Islet precursor cell (in vitro differentiated cells): Measurements from ENCODE around the gene RBM17.
A peak's percentile ranks its signal among the peaks of the same experiment; 100 is the strongest.
"Not testable (repeated sequence)": the region's sequence is repeated elsewhere in the genome, so short reads cannot be mapped to it uniquely, and the experiment has no call there.

Experiments used
- DNase-seq: peaks from one replicate; pipeline ENCODE4 v3.0.0-alpha.2; 2018

Gene RBM17

DNA sequence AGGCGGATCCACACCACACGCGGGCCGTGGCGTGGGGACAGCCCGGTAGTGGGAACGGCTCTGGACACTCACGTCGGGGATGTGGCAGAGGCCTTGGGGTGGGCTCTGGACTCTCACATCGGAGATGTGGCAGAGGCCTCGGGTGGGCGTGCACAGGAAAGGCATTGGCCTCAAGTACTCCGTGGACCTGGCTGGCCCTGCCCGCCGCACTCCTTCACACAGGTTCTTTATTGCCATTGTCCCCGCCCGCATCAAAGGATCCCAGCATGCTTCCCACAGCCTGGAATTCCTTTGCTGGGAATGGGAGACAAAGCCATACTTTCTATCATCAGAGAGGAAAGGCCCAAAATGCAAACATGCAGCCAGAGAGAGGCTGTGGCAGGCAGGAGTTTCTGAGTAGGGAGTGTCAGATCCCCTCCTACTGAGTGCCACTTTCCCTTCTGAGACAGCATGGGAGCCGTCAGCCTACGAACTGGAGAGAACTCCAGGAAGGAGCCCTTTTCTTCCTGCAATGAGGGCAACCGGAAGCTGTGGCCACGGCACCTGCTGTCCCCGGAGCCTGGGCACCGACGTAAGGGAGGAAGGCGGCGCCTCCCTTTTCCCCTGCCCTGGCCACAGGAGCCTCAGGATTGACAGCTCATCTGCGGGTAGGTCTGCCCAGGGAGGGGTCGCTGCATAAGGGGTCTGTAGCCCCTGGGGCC, 51.5 kb downstream of the RBM17 start:
- peak; percentile 75 for DNase-seq

DNA sequence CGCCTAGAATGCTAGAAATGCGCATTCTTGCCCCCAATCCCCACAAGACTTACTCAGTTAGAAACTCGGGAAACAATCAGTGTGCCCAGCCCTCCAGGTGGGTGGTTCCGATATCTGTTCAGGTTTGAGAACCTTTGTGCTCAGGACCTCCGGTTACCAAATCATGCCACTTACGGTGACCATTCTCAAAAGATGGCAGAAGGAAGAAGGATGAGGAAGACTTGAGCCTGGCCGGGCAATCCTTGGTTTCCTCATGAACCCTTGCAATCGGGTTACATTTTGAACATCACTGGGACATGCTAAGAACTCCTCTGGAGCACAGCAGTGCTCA, 52.1 kb downstream of the RBM17 start:
- DNase-seq = no peak

DNA sequence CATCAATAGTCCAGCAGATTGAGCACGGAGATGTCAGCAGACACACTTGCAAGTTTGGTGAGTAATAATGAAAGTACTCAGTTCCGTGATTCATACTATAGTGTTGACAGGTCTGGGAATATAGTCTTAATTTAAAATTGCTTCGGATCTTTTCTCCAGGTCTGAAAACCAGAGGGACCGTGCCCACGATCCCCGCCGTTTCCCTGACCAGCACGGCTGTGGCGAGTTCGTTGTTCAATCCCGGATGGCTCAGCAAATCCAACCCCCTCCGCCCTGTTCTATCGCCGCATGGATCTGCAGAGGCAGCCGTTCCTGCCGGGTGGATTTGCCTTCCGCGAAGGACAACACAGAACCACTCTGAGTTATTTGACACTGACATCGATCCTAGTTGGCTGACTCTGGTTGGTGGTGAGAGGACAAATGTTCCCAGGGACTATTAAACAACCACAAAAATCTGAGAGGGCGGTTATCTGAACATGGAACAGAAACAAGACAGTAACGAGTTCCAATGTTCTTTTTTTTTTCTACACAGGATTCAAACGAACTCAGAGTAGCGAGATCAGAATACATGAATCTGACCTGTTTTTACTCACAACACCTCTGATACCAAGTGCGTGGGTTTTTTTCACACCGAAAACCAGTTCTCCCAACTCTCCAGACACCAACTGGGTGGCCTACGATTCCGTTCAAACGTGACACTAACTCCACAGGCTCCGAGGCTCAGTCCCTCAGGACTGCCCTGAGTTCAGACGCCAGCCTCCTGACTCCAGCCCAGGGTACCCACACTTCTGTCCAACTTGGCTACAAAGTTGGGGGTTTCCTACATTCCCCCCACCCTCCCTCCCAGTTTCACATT, 52.7 kb downstream of the RBM17 start:
- no peak for DNase-seq

DNA sequence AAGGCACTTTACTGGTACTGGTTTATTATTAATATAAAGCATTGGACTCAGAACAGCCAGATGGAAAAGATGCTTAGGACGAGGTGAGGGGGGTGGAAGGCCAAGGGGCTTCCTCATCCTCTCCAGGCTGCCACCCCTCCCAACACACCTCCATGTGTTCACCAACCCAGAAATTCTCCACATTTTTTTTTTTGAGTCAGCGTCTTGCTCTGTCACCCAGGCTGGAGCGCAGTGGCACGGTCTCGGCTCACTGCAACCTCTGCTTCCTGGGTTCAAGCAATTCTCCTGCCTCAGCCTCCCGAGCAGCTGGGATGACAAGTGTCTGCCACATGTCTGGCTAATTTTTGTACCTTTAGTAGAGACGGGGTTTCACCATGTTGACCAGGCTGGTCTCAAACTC, 53.4 kb downstream of the RBM17 start:
- not testable (repeated sequence) for DNase-seq

DNA sequence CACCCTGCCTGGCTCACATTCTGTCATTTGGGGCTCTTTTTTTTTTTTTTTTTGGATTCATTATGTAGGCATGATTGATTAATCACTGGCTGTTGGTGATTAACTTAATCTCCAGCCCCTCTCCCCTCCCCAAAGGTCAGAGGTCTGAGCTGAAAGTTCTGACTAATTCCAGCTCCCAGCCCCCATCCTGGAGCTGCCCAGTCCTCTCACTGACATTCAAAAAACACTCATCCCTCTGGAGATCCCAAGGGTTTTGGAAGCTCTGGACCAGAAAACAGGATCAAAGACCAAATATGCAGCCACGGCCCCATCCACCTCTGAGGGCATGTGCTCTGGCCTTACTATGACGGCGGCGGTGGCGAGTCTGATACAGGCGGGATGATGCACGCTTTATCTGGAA, 53.8 kb downstream of the RBM17 start:
- no peak for DNase-seq

DNA sequence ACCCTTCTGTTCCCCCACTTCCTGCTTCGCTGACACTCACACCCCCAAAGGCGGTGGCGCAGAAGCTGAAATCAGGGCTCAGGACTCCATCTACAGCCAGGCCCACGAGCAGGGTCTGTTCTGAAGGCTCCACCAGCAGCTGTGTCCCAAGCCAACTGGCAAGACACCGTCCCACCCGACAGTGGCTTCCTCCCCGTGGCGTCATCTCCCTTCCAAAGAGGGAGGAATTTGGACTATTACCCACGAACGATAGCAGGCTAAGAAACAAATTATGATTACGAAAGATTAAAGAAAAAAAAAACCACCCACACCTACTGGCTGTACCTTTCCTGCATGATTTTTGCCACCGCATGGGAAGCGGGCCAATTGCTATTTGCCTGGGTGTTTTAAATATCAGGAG, 54.3 kb downstream of the RBM17 start:
- DNase-seq = no peak

DNA sequence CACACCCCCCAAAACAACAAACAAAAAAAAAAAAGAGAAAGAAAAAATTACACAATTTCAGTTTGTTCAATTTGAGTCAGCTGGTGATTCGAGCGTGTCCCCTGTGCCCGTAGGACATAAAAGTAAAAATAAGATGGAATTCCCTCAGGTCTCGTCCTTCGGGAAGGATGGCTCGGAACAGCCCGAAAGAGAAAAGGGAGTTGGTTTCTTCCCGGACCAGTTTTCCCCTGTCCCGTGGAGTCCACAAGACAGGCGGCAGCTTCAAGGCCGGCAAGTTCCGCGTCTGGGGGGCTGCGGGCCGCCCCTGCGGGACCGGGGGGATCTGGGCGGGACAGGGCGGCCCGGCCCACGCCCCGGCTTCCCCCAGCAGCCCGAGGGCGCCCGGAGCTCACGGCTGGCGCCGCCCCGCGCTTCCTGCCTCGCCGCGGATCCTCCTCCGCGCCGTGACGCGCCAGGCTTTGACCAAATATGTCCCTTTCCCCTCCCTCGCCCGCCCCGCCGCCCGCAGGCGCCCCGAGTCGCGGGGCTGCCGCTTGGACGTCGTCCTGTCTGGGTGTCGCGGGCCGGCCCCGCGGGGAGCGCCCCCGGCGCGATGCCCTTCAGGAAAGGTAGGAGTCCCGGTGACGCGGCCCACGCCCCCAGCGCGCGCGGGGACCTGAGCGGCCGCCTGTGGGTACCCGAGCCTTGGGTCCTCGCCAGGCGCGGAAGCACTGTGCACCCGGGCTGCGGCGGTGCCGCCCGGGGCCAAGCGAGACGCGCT, 55.8 kb downstream of the RBM17 start:
- DNase-seq = peak; percentile 90

DNA sequence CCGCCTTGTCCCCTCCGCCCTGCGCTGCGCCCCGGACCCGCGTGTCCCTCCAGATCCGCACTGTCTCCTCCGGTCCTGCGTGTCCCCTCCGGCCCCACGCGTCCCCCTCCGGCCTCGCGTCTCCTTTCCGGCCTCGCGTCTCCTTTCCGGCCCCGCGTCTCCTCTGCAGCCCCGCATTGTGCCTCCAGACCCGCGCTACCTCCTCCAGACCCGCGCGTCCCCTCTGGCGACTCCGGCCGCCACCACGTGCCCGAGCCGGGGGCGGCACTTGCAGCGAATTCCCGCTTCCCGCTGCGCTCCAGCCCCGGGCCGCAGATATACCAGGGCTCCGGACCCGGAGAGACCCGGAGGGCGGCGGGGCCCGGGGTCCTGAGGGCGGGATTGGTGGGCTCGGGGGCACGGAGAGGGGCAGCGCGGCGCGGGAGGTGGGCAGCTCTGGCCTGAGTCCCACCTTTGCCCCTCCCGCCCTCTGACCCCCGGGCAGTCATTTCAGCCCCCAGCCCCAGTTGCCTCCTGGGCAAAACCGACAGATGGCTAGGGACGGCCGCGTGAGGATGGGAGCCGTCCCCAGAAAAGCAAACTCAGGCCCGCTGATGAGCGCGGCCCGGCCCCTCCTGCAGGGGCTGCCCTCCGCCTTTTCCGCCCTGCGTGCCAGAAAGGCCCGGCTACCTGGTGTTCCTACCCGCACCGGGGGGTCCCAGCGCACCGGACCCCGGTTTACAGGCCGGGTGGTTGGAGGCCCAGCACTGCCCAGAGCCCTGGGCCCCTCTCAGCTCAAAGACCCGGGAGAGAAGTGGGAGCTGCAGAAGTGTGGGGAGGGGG, 56.5 kb downstream of the RBM17 start:
- DNase-seq = no peak

DNA sequence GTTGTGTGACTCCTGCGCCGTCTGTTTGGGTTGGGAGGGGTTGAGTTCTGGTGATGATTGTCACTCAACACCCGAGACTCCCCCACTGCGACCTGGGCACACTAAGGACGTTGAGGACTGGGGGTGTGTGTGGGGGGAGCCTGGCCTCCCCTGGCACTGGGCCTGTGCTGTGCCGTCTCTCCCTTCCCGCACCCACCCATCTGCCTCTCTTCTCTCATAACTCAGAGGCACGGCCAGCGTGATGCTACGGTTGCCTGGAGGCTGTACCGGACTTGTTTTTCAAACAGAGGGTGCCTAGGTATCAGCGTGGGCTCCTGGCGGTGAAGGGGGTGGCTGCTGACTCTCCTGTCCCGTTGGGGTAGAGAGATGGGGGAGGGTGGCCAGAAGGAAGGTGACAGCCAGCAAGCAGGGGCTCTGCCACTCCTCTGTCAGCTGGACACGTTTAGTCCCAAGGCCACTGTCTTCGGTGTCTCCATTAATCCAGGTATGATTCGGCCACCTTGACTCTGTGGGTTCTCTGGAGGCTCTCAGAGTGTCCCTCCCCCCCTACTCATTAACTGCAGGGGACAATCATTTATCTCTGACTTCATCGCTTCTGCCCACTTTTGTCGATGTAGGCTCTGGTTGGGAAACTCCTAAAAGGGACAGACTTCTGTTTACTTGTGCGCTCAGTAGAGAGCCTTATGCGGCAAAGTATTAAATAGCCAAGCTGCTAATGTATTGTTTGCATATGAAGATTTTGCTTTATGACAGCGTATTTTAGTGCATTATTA, 57.4 kb downstream of the RBM17 start:
- no peak for DNase-seq

DNA sequence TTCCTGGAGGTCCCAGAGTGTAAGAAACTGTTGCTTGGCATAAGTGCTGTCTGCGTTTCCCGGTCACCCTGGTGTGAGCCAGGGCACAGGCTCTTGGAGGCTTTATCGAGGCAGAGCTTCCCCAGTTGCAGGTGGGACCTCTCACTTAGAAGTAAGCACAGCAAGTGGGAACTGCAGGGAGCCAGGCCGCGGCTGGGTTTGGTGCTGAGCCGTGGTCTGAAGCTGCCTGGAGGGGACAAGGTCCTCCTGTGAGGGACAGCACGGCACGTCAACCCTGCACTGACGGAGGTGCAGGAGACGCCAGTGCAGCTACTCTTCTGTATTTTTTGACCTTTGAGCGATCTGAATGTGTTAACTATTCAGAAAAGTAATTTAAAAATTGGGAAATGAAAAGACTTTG, 58.1 kb downstream of the RBM17 start:
- DNase-seq = no peak

DNA sequence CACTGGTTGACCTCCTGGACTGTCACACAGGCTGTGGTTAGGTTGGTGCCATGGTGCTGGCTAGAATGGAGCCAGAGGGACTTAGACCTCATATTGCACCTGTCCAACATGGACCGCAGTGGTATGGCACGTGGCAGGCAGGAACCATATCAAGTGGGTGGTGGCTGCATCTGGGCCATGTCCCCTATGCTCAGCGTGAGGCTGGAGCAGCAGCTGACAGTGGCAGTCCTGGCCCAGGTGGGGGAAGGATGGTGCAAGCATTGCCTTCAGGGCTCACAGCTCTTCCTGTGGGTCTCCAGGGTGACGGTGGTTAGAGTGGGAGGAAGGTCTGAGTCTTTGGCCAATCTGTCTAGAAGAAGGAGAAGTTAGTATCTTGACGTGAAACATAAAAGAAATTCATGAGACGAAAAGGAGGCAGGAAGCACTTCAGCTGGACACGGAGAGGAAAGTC, 59.4 kb downstream of the RBM17 start:
- DNase-seq = no peak

DNA sequence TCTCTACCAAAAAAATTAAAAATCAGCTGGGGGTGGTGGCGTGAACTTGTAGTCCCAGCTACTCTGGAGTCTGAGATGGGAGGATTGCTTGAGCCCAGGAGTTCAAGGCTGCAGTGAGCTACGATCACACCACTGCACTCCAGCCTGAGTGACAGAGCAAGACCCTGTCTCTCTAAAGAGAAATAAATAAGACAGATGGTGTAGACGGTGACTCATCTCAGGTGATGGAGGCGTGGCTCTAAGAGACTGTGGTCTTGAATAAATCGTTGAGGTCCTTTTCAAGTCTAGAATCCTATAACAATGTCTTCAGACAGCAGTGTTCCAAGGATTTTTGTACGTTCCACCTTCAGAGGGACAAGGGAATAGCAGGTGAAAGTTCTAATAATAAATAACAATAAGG, 60.1 kb downstream of the RBM17 start:
- no peak for DNase-seq

DNA sequence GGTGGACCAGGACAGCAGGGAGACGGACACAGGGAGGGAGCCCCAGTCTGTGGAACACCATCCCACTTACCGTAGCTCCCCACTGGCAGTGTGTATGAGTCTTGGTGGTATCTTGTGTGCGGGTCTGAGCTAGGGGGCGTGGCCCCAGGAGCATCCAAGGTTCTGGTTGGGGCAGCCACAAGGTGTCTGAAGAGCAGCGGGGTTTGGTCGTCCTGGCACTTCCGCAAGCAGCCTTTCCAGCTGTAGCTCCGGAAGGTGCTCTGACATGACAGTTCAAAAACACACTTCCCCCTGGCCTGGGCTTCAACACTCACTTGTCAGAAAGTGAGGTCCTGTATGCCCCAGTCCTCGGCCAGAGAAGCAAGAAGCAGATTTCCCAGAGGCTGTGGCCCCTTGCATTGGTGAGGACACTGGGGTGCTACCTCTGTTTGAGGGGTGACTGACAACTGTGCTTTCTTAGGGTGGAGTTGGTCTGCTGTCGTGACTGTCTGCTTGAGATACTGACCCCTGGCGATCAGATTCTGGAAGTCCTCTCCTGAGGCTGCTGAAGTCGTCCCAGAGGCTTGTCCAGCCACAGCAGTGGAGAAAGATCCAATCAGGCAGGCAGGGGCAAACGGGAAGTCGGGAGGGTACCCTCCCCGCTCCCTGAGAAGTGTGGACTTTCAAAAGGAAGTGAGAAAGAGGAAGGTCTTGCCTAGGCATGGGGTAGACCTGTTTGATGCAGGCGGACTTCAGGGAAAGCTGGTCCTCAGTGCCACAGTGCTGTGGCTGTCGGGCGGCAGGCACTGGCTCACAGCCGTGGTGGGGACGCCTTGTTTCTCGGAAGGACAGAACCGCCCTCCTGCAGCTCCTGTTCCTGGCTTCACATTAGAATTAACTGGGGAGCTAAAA, 62.5 kb downstream of the RBM17 start:
- peak; percentile 89 for DNase-seq

DNA sequence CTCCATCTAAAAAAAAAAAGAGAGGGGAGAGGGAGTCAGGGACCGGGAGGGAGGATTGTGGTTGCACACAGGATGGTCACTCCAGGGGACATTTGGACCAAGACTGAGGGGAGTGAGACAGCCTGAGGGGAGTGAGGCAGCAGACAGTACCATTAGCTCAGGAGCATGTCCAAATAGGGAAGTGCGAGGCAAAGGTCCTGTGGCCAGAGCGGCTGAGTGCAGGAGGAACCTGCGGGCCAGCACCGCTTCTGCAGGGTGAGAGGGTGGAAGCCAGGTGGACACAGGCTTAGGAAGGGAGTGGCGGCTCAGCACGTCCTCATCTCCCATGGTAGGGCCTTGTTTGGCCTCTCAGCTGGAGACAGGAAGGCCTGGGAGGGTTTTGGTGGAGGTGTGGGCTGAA, 65.0 kb downstream of the RBM17 start:
- DNase-seq = no peak

DNA sequence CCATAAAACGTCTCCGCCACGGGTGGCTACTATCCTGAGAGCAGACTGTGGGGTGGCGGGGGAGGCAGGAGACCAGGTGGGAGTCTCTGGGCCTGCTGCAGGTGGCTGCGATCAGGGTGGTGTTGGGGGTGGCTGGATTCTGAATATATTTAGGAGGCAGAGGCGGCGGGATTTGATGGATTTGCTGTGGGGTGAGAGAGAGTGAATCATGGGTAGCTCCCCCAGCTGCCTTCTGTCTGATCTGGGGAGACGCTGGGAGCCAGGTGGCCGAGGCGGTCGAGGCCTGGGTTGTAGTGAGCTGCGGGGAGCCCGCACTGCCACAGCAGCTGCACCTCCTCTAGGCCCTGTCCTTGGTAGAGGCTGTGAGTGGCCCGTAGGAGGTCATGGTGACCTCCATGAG, 65.7 kb downstream of the RBM17 start:
- DNase-seq = no peak

DNA sequence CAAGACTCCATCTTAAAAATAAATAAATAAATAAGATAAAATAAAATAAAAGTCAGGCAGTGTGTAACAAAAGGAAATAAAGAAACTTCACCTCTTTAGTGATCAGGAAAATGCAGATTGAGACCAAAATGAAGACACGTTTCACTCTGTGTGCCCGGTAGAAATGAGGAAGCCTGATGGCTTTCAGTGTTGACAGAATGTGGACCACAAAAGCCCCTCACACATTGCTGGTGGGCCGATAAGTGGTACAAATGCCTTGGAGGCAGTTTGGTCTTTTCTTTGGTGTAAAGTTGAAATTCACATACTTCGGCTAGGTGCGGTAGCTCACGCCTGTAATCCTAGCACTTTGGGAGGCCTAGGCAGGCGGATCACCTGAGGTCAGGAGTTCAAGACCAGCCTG, 69.4 kb downstream of the RBM17 start:
- DNase-seq = no peak

DNA sequence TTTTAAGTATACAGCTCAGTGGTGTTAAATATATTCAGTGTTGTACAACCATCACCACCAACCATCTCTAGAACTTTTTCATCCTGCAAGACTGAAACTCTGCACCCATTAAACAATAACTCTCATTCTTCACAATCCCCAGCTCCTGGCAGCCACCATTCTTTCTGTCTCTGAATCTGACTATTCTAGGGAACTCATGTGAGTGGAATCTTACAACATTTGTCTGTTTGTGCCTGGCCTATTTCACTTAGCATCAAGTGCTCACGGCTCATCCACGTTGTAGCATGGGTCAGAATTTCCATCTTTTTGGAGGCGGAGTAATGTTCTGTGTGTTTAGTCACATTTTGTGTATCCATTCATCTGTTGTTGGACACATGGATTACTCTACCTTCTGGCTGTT, 73.1 kb downstream of the RBM17 start:
- DNase-seq = no peak

DNA sequence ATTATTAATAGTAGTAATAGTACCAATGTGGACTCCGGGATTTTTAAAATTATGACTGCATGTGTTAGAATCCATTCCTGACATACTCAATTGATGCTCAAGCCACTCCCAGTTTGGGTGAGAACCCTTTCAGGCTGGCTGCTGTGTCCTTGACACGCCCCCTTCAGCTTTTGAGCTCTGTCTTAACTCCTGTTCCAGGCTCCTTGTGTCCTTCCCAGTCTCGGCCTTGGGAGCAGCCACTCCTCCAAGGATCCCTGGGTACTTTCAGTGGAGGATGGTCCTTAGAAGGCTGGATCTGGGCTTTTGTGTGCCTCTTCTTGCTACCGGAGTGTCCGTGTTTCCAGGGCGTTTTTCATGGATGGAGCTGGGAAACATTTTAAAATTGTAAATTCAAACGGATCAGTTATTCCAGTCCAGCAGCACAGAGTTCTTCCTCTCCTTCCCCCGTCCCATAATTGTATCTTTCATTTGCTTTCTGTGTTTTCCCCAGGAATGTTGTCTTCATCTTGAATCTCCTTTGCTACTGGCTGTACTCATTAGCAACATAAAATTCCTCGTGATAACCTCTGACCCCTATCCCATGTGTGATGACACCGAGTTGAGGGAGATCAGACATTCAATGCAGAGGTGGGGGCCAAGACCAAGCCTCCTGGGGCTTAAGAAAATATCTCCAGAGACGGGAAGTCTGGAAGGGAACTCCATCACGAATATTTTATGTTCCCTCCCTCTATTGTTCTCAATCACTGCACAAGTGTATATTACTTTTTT, 73.9 kb downstream of the RBM17 start:
- DNase-seq = peak; percentile 77

DNA sequence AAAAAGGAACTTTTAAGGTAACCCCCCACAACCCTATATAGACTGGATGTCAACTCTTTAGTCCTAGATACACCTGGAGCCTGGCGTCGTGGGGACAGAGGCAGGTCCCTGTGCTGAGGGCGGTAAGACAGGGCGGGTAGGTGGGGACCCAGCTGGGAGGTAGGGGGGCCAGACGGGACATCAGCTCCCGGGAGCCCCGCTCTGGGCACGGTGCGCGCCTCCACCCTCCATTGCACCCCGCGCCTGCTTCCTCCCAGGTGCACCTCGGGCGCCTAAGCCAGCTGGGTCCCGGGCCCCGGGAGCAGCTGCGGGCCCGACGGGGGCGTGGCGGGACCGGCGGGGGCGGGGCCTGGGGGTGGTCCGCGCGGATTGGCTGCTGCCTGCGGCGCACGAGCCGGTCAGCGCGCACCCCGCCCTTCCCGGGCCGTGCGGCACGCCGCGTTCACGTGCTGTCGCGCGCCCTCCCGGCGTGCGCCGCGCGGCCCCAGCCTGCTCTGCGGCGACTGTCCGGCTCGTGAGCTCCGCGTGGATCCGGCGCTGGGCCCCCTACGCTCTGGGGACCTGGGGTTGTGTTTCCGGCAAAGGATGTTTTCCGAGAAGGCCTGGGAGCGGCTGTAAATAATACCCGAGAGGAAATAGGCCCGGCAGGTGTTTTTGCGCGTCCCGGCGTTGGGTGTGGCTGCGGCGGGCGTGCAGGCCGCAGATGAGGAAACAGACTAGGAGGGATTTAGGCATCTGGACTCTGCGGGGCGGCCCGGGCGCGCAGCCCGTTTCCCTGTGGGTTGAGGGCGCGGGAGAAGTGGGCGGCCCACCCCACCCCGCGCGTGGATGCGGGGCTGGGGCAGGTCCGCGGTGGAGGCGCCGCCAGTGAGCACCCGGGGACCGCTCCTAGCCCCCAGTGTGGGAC, 74.8 kb downstream of the RBM17 start:
- DNase-seq = peak; percentile 67
